Tibial nerve (tissue), 4 donors: ENCODE measurements around the gene COL8A1.

ENCODE experiments used
- EP300 ChIP-seq, 2 donors: sonication (generic); formaldehyde crosslinking; IDR thresholded peaks; one replicate each; pipeline ENCODE4 v1.6.1; 2017; ENCODE audit warnings: antibody characterized with exemption in 2 of 2, mild to moderate bottlenecking in 1 of 2
- TF ChIP-seq, protein P1 (sequence below), 5 experiments: fragments of 200-600 bp in 3 of 5; fragments of 450-650 bp in 2 of 5; sonication (generic) in 3 of 5; IDR thresholded peaks; one replicate each; pipeline ENCODE4 v1.5.1; 2016 to 2019; ENCODE audit warnings: antibody characterized with exemption in 5 of 5, mild to moderate bottlenecking in 3 of 5, moderate library complexity in 2 of 5

DNA sequence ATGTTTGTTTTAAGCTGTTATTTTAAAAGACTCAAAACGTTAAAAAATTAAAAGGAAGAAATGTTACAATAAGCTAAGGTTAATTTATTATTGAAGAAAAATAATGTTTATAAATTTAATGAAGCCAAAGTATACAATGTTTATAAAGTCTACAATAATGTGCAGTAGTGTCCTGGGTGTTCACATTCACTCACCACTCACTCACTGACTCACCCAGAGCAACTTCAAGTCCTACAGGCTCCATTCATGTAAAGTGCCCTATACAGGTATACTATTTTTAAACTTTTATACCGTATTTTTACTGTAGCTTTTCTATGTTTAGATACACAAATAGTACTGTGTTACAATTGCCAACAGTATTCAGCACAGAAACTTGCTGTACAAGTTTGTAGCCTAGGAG is 55.2 kb downstream of the COL8A1 start:
- TF ChIP-seq, protein P1, sequence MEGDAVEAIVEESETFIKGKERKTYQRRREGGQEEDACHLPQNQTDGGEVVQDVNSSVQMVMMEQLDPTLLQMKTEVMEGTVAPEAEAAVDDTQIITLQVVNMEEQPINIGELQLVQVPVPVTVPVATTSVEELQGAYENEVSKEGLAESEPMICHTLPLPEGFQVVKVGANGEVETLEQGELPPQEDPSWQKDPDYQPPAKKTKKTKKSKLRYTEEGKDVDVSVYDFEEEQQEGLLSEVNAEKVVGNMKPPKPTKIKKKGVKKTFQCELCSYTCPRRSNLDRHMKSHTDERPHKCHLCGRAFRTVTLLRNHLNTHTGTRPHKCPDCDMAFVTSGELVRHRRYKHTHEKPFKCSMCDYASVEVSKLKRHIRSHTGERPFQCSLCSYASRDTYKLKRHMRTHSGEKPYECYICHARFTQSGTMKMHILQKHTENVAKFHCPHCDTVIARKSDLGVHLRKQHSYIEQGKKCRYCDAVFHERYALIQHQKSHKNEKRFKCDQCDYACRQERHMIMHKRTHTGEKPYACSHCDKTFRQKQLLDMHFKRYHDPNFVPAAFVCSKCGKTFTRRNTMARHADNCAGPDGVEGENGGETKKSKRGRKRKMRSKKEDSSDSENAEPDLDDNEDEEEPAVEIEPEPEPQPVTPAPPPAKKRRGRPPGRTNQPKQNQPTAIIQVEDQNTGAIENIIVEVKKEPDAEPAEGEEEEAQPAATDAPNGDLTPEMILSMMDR (IDR thresholded peaks at IDR 0.05): no peak
- no peak for TF ChIP-seq EP300 (IDR thresholded peaks at IDR 0.05)
